WTC11 (cell line): ENCODE measurements around the gene GGA2. TPM values are rescaled to one million over a fixed set of nuclear protein-coding genes. Genes with fewer than 3 reads are reported as not detected.

ENCODE experiments used
- ATAC-seq: fragments of 200-7000 bp; cut with Tn5 transposase; 2 replicates; pipeline ENCODE4 v1.10.0; 2021; ENCODE audit warnings: mild to moderate bottlenecking, moderate library complexity
- CTCF ChIA-PET: fragments of 300-600 bp; sonication (Branson Sonifier 250); formaldehyde crosslinking; loops from one replicate; lab custom pipeline; 2021; ENCODE audit warnings: antibody characterized with exemption; lab: Charles Lee
- POLR2A ChIA-PET: fragments of 350-600 bp; sonication (Branson Sonifier 250); formaldehyde crosslinking; loops from one replicate; lab custom pipeline; 2021; ENCODE audit warnings: antibody characterized with exemption; lab: Charles Lee
- DNase-seq: peaks from one replicate; pipeline ENCODE4 v3.0.0; 2021; ENCODE audit warnings: low spot score
- H3K27ac Mint-ChIP-seq: 2 replicates; pipeline ENCODE4 v1.8.0; 2021; ENCODE audit warnings: mixed read lengths
- H3K27me3 Mint-ChIP-seq: 2 replicates; pipeline ENCODE4 v1.8.0; 2021; ENCODE audit warnings: low read depth, mild to moderate bottlenecking, moderate library complexity, mixed read lengths
- H3K36me3 Mint-ChIP-seq: 2 replicates; pipeline ENCODE4 v1.8.0; 2021; ENCODE audit warnings: mixed read lengths
- H3K4me1 Mint-ChIP-seq: 2 replicates; pipeline ENCODE4 v1.8.0; 2022; ENCODE audit warnings: mixed read lengths
- H3K4me3 Mint-ChIP-seq: 2 replicates; pipeline ENCODE4 v1.8.0; 2021; ENCODE audit warnings: mild to moderate bottlenecking, moderate library complexity, mixed read lengths
- H3K9me3 Mint-ChIP-seq: 2 replicates; pipeline ENCODE4 v1.8.0; 2021; ENCODE audit warnings: mixed read lengths
- ARID4B ChIP-seq: sonication (generic); formaldehyde crosslinking; IDR thresholded peaks from 2 replicates; pipeline ENCODE4 v1.8.0; 2023; ENCODE audit warnings: missing genetic modification reagents, mild to moderate bottlenecking, borderline replicate concordance
- ATF3 ChIP-seq: sonication (generic); formaldehyde crosslinking; conservative IDR thresholded peaks from 2 replicates; pipeline ENCODE4 v1.8.1; 2022; ENCODE audit warnings: mild to moderate bottlenecking, missing genetic modification reagents
- CREB1 ChIP-seq: sonication (generic); formaldehyde crosslinking; IDR thresholded peaks from 2 replicates; pipeline ENCODE4 v1.8.0; 2023; ENCODE audit warnings: mild to moderate bottlenecking, missing genetic modification reagents
- CREM ChIP-seq: sonication (generic); formaldehyde crosslinking; IDR thresholded peaks from 2 replicates; pipeline ENCODE4 v1.8.1; 2022; ENCODE audit warnings: mild to moderate bottlenecking, missing genetic modification reagents, moderate library complexity
- ELF4 ChIP-seq: sonication (generic); formaldehyde crosslinking; IDR thresholded peaks from 2 replicates; pipeline ENCODE4 v1.8.1; 2022; ENCODE audit warnings: low read depth, mild to moderate bottlenecking, moderate library complexity, missing genetic modification reagents
- EMX1 ChIP-seq: fragments of 250-450 bp; sonication (Bioruptor Pico); IDR thresholded peaks from 2 replicates; pipeline ENCODE4 v1.8.0; 2021; ENCODE audit warnings: mild to moderate bottlenecking
- ESRRA ChIP-seq: sonication (generic); formaldehyde crosslinking; IDR thresholded peaks from 2 replicates; pipeline ENCODE4 v1.8.1; 2022; ENCODE audit warnings: mild to moderate bottlenecking, missing genetic modification reagents, borderline replicate concordance
- ETV6 ChIP-seq: sonication (generic); formaldehyde crosslinking; IDR thresholded peaks from 2 replicates; pipeline ENCODE4 v1.8.1; 2022; ENCODE audit warnings: mild to moderate bottlenecking, missing genetic modification reagents
- FOXK1 ChIP-seq: sonication (generic); formaldehyde crosslinking; IDR thresholded peaks from 2 replicates; pipeline ENCODE4 v1.8.0; 2022; ENCODE audit warnings: mild to moderate bottlenecking, moderate library complexity, missing genetic modification reagents
- FOXP1 ChIP-seq: sonication (generic); formaldehyde crosslinking; IDR thresholded peaks from 2 replicates; pipeline ENCODE4 v1.8.0; 2022; ENCODE audit warnings: missing genetic modification reagents, mild to moderate bottlenecking, moderate library complexity, borderline replicate concordance
- GABPB1 ChIP-seq: sonication (generic); formaldehyde crosslinking; IDR thresholded peaks from 2 replicates; pipeline ENCODE4 v1.8.1; 2023; ENCODE audit warnings: mild to moderate bottlenecking, missing genetic modification reagents
- IRF1 ChIP-seq: sonication (generic); formaldehyde crosslinking; IDR thresholded peaks from 2 replicates; pipeline ENCODE4 v1.8.0; 2023; ENCODE audit warnings: missing genetic modification reagents
- IRF2 ChIP-seq: sonication (generic); formaldehyde crosslinking; IDR thresholded peaks from 2 replicates; pipeline ENCODE4 v1.8.0; 2022; ENCODE audit warnings: low read depth, missing genetic modification reagents, borderline replicate concordance
- KAT7 ChIP-seq: sonication (generic); formaldehyde crosslinking; IDR thresholded peaks from 2 replicates; pipeline ENCODE4 v1.8.1; 2023; ENCODE audit warnings: missing genetic modification reagents, mild to moderate bottlenecking, borderline replicate concordance
- MYBL2 ChIP-seq: sonication (generic); formaldehyde crosslinking; IDR thresholded peaks from 2 replicates; pipeline ENCODE4 v1.8.1; 2023; ENCODE audit warnings: mild to moderate bottlenecking, moderate library complexity, missing genetic modification reagents
- NFYB ChIP-seq: sonication (generic); formaldehyde crosslinking; conservative IDR thresholded peaks from 2 replicates; pipeline ENCODE4 v1.8.0; 2022; ENCODE audit warnings: low read depth, missing genetic modification reagents
- OVOL2 ChIP-seq: fragments of 250-450 bp; sonication (Bioruptor Pico); IDR thresholded peaks from 2 replicates; pipeline ENCODE4 v1.9.0; 2021; ENCODE audit warnings: mild to moderate bottlenecking, borderline replicate concordance
- PREB ChIP-seq: sonication (generic); formaldehyde crosslinking; IDR thresholded peaks from 2 replicates; pipeline ENCODE4 v1.8.1; 2022; ENCODE audit warnings: mild to moderate bottlenecking, missing genetic modification reagents, moderate library complexity, borderline replicate concordance
- RORB ChIP-seq: fragments of 250-450 bp; sonication (Bioruptor Pico); IDR thresholded peaks from 2 replicates; pipeline ENCODE4 v1.9.0; 2021; ENCODE audit warnings: mild to moderate bottlenecking
- SMAD3 ChIP-seq: sonication (generic); formaldehyde crosslinking; IDR thresholded peaks from 2 replicates; pipeline ENCODE4 v1.8.0; 2022; ENCODE audit warnings: missing genetic modification reagents, mild to moderate bottlenecking, borderline replicate concordance
- SP1 ChIP-seq: sonication (generic); formaldehyde crosslinking; conservative IDR thresholded peaks from 2 replicates; pipeline ENCODE4 v1.8.1; 2022; ENCODE audit warnings: missing genetic modification reagents
- ZBTB43 ChIP-seq: sonication (generic); formaldehyde crosslinking; IDR thresholded peaks from 2 replicates; pipeline ENCODE4 v1.8.1; 2023; ENCODE audit warnings: mild to moderate bottlenecking, missing genetic modification reagents
- ZNF219 ChIP-seq: sonication (generic); formaldehyde crosslinking; IDR thresholded peaks from 2 replicates; pipeline ENCODE4 v1.8.0; 2023; ENCODE audit warnings: missing genetic modification reagents, mild to moderate bottlenecking, borderline replicate concordance
- ZNF232 ChIP-seq: sonication (generic); formaldehyde crosslinking; IDR thresholded peaks from 2 replicates; pipeline ENCODE4 v1.8.0; 2022; ENCODE audit warnings: mild to moderate bottlenecking, missing genetic modification reagents
- ZNF671 ChIP-seq: fragments of 250-450 bp; sonication (Bioruptor Pico); IDR thresholded peaks from 2 replicates; pipeline ENCODE4 v1.8.0; 2021; ENCODE audit warnings: mild to moderate bottlenecking
- total RNA-seq: library from RNA; stranded (reverse); gene quantifications from 3 replicates; pipeline ENCODE4 v1.2.3, GENCODE V29; 2021
- TF ChIP-seq, protein P1 (sequence below): sonication (generic); formaldehyde crosslinking; IDR thresholded peaks from 2 replicates; pipeline ENCODE4 v1.8.0; 2022; ENCODE audit warnings: mild to moderate bottlenecking, missing genetic modification reagents
- TF ChIP-seq, protein P2 (sequence below): sonication (generic); formaldehyde crosslinking; IDR thresholded peaks from 2 replicates; pipeline ENCODE4 v1.8.1; 2022; ENCODE audit warnings: mild to moderate bottlenecking, moderate library complexity, missing genetic modification reagents

GGA2 gene
- total RNA-seq, 1 experiment from 2014 or later = 107 TPM

- Mint-ChIP-seq H3K27me3 (no peaks in the 10 kb centered on the region), H3K4me3 (peak within 1 kb of the TSS; percentile 86), H3K4me1 (peaks cover 6% of the 10 kb centered on the region), H3K9me3 (no peaks in the 10 kb centered on the region), H3K36me3 (no peaks in the 10 kb centered on the region), H3K27ac (peak within 1 kb of the TSS; percentile 88)
- DNase-seq = peak; percentile 88
- POLR2A ChIA-PET = interaction anchor here (1.3 kb wide), 1 partner anchor 105 kb away, joined by 3 read pairs; the partner anchor contains the start of gene UBFD1
- CTCF ChIA-PET = interaction anchor here (1.0 to 2.1 kb wide), 3 partner anchors 17 to 144 kb away, joined by 3 to 18 read pairs (median 3); no protein-coding TSS in a partner anchor
- ATAC-seq = peak; percentile 89
- TF ChIP-seq, protein P1, sequence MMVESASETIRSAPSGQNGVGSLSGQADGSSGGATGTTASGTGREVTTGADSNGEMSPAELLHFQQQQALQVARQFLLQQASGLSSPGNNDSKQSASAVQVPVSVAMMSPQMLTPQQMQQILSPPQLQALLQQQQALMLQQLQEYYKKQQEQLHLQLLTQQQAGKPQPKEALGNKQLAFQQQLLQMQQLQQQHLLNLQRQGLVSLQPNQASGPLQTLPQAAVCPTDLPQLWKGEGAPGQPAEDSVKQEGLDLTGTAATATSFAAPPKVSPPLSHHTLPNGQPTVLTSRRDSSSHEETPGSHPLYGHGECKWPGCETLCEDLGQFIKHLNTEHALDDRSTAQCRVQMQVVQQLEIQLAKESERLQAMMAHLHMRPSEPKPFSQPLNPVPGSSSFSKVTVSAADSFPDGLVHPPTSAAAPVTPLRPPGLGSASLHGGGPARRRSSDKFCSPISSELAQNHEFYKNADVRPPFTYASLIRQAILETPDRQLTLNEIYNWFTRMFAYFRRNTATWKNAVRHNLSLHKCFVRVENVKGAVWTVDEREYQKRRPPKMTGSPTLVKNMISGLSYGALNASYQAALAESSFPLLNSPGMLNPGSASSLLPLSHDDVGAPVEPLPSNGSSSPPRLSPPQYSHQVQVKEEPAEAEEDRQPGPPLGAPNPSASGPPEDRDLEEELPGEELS (CRISPR knock-in tag) = peak; percentile 71; the same call in 1 of the 2 replicates
- TF ChIP-seq MYBL2 (CRISPR knock-in tag) (peak; percentile 80; the same call in 1 of the 2 replicates), NFYB (no peak), ZNF671 (CRISPR knock-in tag) (no peak), ETV6 (CRISPR knock-in tag) (peak; percentile 82), GABPB1 (CRISPR knock-in tag) (peak; percentile 83), EMX1 (no peak), ZBTB43 (peak; percentile 63; the same call in 1 of the 2 replicates), ZNF219 (no peak), ELF4 (no peak), ARID4B (CRISPR knock-in tag) (peak; percentile 89; the same call in 1 of the 2 replicates), ATF3 (no peak), IRF2 (CRISPR knock-in tag) (no peak), PREB (CRISPR knock-in tag) (no peak), FOXP1 (CRISPR knock-in tag) (peak; percentile 96), KAT7 (CRISPR knock-in tag) (peak; percentile 28; the same call in 1 of the 2 replicates), SMAD3 (peak; percentile 42; the same call in 1 of the 2 replicates), FOXK1 (CRISPR knock-in tag) (peak; percentile 56), CREM (CRISPR knock-in tag) (no peak), ZNF232 (0 out of 2 replicates have a peak, but pooled peaks have one; percentile 65), RORB (no peak), CREB1 (no peak), ESRRA (CRISPR knock-in tag) (peak; percentile 53; the same call in 1 of the 2 replicates), OVOL2 (no peak), SP1 (CRISPR knock-in tag) (peak; percentile 80), IRF1 (CRISPR knock-in tag) (0 out of 2 replicates have a peak, but pooled peaks have one; percentile 67)
- TF ChIP-seq, protein P2, sequence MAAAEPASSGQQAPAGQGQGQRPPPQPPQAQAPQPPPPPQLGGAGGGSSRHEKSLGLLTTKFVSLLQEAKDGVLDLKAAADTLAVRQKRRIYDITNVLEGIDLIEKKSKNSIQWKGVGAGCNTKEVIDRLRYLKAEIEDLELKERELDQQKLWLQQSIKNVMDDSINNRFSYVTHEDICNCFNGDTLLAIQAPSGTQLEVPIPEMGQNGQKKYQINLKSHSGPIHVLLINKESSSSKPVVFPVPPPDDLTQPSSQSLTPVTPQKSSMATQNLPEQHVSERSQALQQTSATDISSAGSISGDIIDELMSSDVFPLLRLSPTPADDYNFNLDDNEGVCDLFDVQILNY (CRISPR knock-in tag) = 0 out of 2 replicates have a peak, but pooled peaks have one; percentile 38
Observed at GRCh38 chr16:23452572-23453337, 57.5 kb downstream of the GGA2 start, which contains the start of gene COG7. COG7 (minus strand) TSS chr16:23453189; CDS start chr16:23452994, 195 bp downstream.
